Measurements from ENCODE around the gene SLC38A11.
"Not testable (repeated sequence)": the region's sequence is repeated elsewhere in the genome, so short reads cannot be mapped to it uniquely, and the experiment has no call there.

Gene SLC38A11

DNA sequence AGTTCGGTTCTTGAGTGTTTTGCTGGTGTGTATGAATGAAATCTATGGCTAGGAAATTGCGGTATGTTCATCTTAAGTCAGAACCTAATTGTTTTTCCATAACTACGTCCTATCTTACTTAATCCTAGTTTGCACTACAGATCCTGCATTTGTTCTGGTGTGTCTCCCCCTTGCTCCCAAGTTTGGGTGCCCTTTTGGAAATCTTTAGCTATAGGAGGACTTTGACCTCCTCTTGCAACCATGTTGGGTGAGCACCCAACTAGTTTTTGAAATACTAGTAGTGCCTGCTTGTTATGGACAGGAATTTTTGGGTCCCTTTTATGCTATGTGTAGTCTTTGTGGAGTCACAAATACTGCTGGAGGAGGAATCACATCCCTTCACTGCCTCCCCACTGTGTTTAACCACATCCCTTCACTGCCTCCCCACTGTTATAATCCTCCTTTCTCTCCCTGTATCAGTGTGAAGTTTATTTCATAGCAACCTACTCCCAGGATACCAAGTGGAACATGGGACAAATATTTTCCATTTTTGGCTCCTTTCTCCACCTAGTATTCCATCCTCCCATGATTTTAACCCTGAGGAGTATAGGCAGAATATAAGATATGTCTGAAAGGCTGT, 87.4 kb downstream of the SLC38A11 start:
- no peak for TF ChIP-seq EZH2phosphoT487 (IDR thresholded peaks at IDR 0.05; ENCODE audit: borderline replicate concordance)
- TF ChIP-seq, protein P1, sequence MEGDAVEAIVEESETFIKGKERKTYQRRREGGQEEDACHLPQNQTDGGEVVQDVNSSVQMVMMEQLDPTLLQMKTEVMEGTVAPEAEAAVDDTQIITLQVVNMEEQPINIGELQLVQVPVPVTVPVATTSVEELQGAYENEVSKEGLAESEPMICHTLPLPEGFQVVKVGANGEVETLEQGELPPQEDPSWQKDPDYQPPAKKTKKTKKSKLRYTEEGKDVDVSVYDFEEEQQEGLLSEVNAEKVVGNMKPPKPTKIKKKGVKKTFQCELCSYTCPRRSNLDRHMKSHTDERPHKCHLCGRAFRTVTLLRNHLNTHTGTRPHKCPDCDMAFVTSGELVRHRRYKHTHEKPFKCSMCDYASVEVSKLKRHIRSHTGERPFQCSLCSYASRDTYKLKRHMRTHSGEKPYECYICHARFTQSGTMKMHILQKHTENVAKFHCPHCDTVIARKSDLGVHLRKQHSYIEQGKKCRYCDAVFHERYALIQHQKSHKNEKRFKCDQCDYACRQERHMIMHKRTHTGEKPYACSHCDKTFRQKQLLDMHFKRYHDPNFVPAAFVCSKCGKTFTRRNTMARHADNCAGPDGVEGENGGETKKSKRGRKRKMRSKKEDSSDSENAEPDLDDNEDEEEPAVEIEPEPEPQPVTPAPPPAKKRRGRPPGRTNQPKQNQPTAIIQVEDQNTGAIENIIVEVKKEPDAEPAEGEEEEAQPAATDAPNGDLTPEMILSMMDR (conservative IDR thresholded peaks at IDR 0.05; ENCODE audit: low read length): no peak
- Histone ChIP-seq H3K9ac (ENCODE audit: low read depth, low read length, poor library complexity, severe bottlenecking) (no peak overlapping the region), H3K4me1 (ENCODE audit: insufficient read depth, low read length, poor library complexity, severe bottlenecking) (no peaks in the 10 kb centered on the region), H3K27me3 (ENCODE audit: insufficient read depth, low read length, poor library complexity, severe bottlenecking) (no peaks in the 10 kb centered on the region), H3K4me3 (ENCODE audit: low read length, poor library complexity, severe bottlenecking) (no peak overlapping the region), H3K4me2 (ENCODE audit: low read depth, low read length, poor library complexity, severe bottlenecking) (no peak overlapping the region), H3K9me3 (ENCODE audit: insufficient read depth, low read depth, low read length) (no peaks in the 10 kb centered on the region), H3F3A (ENCODE audit: low read depth) (no peaks in the 10 kb centered on the region), H3K79me2 (ENCODE audit: insufficient read depth, low read length) (no peaks in the 10 kb centered on the region), H2AFZ (ENCODE audit: low read length) (no peak overlapping the region), H3K9me2 (replicated peaks; ENCODE audit: low read depth, low read length) (no peaks in the 10 kb centered on the region), H3K36me3 (ENCODE audit: insufficient read depth, low read length) (no peaks in the 10 kb centered on the region), H4K20me1 (ENCODE audit: insufficient read depth, low read length, poor library complexity, severe bottlenecking) (no peaks in the 10 kb centered on the region)

GRCh38 chr2:164866381-164866780, 88.9 kb downstream of the SLC38A11 start:
- H3K36me3 ChIP-seq (ENCODE audit: insufficient read depth, low read length); H3K9me3 ChIP-seq (ENCODE audit: insufficient read depth, low read depth, low read length); H2AFZ ChIP-seq (ENCODE audit: low read length); H4K20me1 ChIP-seq (ENCODE audit: insufficient read depth, low read length, poor library complexity, severe bottlenecking); H3K9me2 ChIP-seq (replicated peaks; ENCODE audit: low read depth, low read length); H3K4me2 ChIP-seq (ENCODE audit: low read depth, low read length, poor library complexity, severe bottlenecking); H3K79me2 ChIP-seq (ENCODE audit: insufficient read depth, low read length); H3K4me1 ChIP-seq (ENCODE audit: insufficient read depth, low read length, poor library complexity, severe bottlenecking); H3K27me3 ChIP-seq (ENCODE audit: insufficient read depth, low read length, poor library complexity, severe bottlenecking); H3K4me3 ChIP-seq (ENCODE audit: low read length, poor library complexity, severe bottlenecking); H3F3A ChIP-seq (ENCODE audit: low read depth); H3K9ac ChIP-seq (ENCODE audit: low read depth, low read length, poor library complexity, severe bottlenecking): not testable (repeated sequence)

DNA sequence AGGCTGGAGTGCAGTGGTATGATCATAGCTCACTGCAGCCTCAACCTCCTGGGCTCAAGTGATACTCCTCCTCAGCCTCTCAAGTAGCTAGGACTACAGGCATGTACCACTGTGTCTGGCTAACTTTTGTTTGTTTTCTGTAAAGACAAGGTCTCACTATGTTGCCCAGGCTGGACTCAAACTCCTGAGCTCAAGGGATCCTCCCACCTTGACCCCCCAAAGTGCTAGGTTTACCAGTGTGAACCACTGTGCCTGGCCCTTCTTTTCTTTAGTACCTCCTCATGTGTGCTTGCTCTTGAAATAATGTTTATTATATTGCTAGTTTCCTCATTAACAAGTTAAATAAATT, 94.7 kb downstream of the SLC38A11 start:
- Histone ChIP-seq H3K4me2 (ENCODE audit: low read depth, low read length, poor library complexity, severe bottlenecking) (no peak overlapping the region), H3K4me3 (ENCODE audit: low read length, poor library complexity, severe bottlenecking) (no peak overlapping the region), H3K79me2 (ENCODE audit: insufficient read depth, low read length) (no peaks in the 10 kb centered on the region), H3K4me1 (ENCODE audit: insufficient read depth, low read length, poor library complexity, severe bottlenecking) (peaks cover 7% of the 10 kb centered on the region), H2AFZ (ENCODE audit: low read length) (no peak overlapping the region), H3K9me3 (ENCODE audit: insufficient read depth, low read depth, low read length) (no peaks in the 10 kb centered on the region), H3K27me3 (ENCODE audit: insufficient read depth, low read length, poor library complexity, severe bottlenecking) (no peaks in the 10 kb centered on the region), H3K36me3 (ENCODE audit: insufficient read depth, low read length) (no peaks in the 10 kb centered on the region), H4K20me1 (ENCODE audit: insufficient read depth, low read length, poor library complexity, severe bottlenecking) (no peaks in the 10 kb centered on the region), H3K9ac (ENCODE audit: low read depth, low read length, poor library complexity, severe bottlenecking) (no peak overlapping the region), H3K9me2 (replicated peaks; ENCODE audit: low read depth, low read length) (no peaks in the 10 kb centered on the region), H3F3A (ENCODE audit: low read depth) (no peaks in the 10 kb centered on the region)
- no peak for TF ChIP-seq EZH2phosphoT487 (IDR thresholded peaks at IDR 0.05; ENCODE audit: borderline replicate concordance)
- TF ChIP-seq, protein P1 (conservative IDR thresholded peaks at IDR 0.05; ENCODE audit: low read length): no peak

DNA sequence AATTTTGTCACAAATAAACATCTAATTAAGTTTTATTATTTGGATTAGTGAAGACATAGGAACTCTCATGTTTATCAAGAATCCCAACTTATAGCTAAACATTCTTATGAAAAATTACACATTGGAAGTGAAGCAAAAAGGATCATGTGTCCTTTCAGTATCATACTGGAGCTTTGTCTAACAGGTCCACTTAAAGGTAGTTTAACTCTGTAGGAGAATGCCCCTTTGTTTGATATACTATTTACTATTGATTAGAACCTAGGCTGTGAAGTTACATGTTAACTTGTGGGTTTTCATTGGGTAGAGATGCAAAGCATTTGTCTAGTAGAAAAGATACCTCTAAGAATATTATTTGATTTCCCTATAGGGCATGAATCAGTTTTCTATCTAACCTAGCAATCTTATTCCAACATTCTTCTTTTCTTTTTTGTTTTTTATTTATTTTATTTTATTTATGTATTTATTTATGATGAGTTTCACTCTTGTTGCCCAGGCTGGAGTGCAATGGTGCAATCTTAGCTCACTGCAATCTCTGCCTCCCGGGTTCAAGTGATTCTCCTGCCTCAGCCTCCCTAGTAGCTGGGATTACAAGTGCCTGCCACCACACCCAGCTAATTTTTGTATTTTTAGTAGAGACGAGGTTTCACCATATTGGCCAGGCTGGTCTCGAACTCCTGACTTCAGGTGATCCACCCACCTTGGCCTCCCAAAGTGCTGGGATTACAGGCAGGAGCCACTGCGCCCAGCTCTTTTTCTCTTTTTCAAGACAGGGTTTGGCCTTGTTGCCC, 95.2 kb downstream of the SLC38A11 start:
- not testable (repeated sequence) for H3K27me3 ChIP-seq (ENCODE audit: insufficient read depth, low read length, poor library complexity, severe bottlenecking); H3K9me2 ChIP-seq (replicated peaks; ENCODE audit: low read depth, low read length); H3K9me3 ChIP-seq (ENCODE audit: insufficient read depth, low read depth, low read length); H3F3A ChIP-seq (ENCODE audit: low read depth); H3K4me2 ChIP-seq (ENCODE audit: low read depth, low read length, poor library complexity, severe bottlenecking); H2AFZ ChIP-seq (ENCODE audit: low read length); H3K4me1 ChIP-seq (ENCODE audit: insufficient read depth, low read length, poor library complexity, severe bottlenecking); H3K79me2 ChIP-seq (ENCODE audit: insufficient read depth, low read length); H3K9ac ChIP-seq (ENCODE audit: low read depth, low read length, poor library complexity, severe bottlenecking); H4K20me1 ChIP-seq (ENCODE audit: insufficient read depth, low read length, poor library complexity, severe bottlenecking); H3K4me3 ChIP-seq (ENCODE audit: low read length, poor library complexity, severe bottlenecking); H3K36me3 ChIP-seq (ENCODE audit: insufficient read depth, low read length)

All from Loucy (cell line).